ENCODE measurements around the gene MAP1B.

The MAP1B gene

DNA sequence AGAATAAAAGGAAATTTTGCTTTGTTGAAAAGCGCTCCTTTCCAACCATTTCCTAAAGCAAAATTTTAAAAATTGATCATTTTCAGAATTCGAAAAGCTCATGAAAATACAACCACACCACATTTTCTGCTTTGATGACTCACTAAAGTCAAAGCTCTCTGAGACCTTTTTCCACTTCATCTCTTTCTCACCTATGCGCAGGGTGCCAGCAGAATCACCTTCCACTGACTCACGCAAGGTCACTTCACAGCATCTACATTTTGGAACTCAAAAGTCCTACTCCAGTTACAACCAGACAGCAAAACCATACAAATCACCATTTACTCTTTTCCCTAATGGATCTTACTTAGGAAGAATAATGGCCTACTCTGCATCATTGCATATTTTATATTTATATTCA lies 106.2 kb downstream of the MAP1B start:
- Histone ChIP-seq H3K79me2 (ENCODE audit: low read length) (no peaks in the 10 kb centered on the region), H3K27ac (ENCODE audit: low read length) (no peak overlapping the region), H4K20me1 (ENCODE audit: insufficient read depth, low read length) (no peaks in the 10 kb centered on the region), H3K4me1 (ENCODE audit: low read length) (no peaks in the 10 kb centered on the region), H3F3A (ENCODE audit: insufficient read depth, low read length) (no peaks in the 10 kb centered on the region), H3K9me3 (replicated peaks; ENCODE audit: insufficient read depth, low read length) (no peaks in the 10 kb centered on the region), H3K4me3 (ENCODE audit: low read length) (no peak overlapping the region), H3K36me3 (replicated peaks; ENCODE audit: insufficient read depth, low read length) (peaks cover 5% of the 10 kb centered on the region; the same call in 1 of the 2 replicates), H3K9me2 (replicated peaks; ENCODE audit: insufficient read depth, low read length) (no peaks in the 10 kb centered on the region), H3K9ac (ENCODE audit: low read length) (no peak overlapping the region), H3K27me3 (replicated peaks; ENCODE audit: insufficient read depth, low read length) (no peaks in the 10 kb centered on the region), H2AFZ (ENCODE audit: low read length) (no peak overlapping the region), H3K4me2 (ENCODE audit: low read depth, low read length) (no peak overlapping the region)
- TF ChIP-seq EZH2 (optimal IDR thresholded peaks at IDR 0.05; ENCODE audit: low read depth, low read length) = no peak
- TF ChIP-seq, protein P1, sequence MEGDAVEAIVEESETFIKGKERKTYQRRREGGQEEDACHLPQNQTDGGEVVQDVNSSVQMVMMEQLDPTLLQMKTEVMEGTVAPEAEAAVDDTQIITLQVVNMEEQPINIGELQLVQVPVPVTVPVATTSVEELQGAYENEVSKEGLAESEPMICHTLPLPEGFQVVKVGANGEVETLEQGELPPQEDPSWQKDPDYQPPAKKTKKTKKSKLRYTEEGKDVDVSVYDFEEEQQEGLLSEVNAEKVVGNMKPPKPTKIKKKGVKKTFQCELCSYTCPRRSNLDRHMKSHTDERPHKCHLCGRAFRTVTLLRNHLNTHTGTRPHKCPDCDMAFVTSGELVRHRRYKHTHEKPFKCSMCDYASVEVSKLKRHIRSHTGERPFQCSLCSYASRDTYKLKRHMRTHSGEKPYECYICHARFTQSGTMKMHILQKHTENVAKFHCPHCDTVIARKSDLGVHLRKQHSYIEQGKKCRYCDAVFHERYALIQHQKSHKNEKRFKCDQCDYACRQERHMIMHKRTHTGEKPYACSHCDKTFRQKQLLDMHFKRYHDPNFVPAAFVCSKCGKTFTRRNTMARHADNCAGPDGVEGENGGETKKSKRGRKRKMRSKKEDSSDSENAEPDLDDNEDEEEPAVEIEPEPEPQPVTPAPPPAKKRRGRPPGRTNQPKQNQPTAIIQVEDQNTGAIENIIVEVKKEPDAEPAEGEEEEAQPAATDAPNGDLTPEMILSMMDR (IDR thresholded peaks at IDR 0.05; ENCODE audit: low read length) = no peak
- TF ChIP-seq EZH2phosphoT487 (IDR thresholded peaks at IDR 0.05; ENCODE audit: low read length) = no peak
- no peak for DNase-seq

DNA sequence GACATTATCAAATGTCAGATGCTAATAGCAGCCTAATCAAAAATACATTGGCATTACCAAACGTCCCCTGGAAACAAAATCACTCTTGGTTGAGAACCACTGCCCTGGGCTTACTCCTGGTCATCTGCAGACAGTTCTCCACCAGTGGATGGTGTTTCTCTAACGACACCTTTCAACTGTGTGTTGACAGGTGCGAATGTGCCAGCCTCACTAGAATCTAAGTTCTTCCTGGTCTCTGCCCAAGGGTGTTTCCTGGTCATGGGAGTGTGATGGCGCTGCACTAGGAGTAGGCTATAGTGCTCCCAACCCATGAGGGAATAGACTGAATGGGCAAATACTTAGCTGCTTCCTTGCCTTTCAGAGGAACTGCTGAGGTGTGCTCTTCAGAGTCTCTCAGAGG lies 106.9 kb downstream of the MAP1B start:
- no peak for DNase-seq

DNA sequence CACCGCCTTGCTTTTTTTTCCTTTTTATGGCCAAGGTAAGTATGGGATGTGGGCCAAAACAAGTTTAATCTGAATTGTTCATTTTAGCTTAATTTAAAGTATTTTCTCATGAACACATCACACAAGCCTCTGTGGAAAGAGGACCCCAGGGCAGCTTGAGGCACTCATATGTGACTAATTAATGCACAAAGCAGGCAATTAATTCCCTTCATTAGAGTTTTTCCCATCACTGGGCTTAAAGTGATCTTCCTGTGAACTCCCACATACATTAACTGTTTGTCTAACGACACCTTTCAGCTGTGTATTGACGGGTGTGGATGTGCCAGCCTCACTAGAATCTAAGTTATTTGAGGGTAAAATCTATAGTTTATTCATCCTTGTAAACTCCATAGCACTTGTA lies 109.5 kb downstream of the MAP1B start:
- no peak for DNase-seq
- H3K4me3 ChIP-seq (ENCODE audit: low read length) = no peak overlapping the region
- no peaks in the 10 kb centered on the region for H3K79me2 ChIP-seq (ENCODE audit: low read length)
- H3F3A ChIP-seq (ENCODE audit: insufficient read depth, low read length) = 0 out of 2 replicates have a peak, but pooled peaks cover 1% of the 10 kb centered on the region
- no peaks in the 10 kb centered on the region for H3K27me3 ChIP-seq (replicated peaks; ENCODE audit: insufficient read depth, low read length)
- no peak overlapping the region for H3K4me2 ChIP-seq (ENCODE audit: low read depth, low read length)
- no peaks in the 10 kb centered on the region for H3K9me3 ChIP-seq (replicated peaks; ENCODE audit: insufficient read depth, low read length)
- H3K9ac ChIP-seq (ENCODE audit: low read length) = no peak overlapping the region
- no peak for TF ChIP-seq EZH2phosphoT487 (IDR thresholded peaks at IDR 0.05; ENCODE audit: low read length)
- no peak for TF ChIP-seq EZH2 (optimal IDR thresholded peaks at IDR 0.05; ENCODE audit: low read depth, low read length)
- TF ChIP-seq, protein P1 (IDR thresholded peaks at IDR 0.05; ENCODE audit: low read length) = no peak
- no peaks in the 10 kb centered on the region for H4K20me1 ChIP-seq (ENCODE audit: insufficient read depth, low read length)
- no peak overlapping the region for H3K27ac ChIP-seq (ENCODE audit: low read length)
- peaks cover 10% of the 10 kb centered on the region; the same call in 1 of the 2 replicates for H3K36me3 ChIP-seq (replicated peaks; ENCODE audit: insufficient read depth, low read length)
- H3K4me1 ChIP-seq (ENCODE audit: low read length) = peaks cover 6% of the 10 kb centered on the region; the same call in 1 of the 2 replicates
- no peaks in the 10 kb centered on the region for H3K9me2 ChIP-seq (replicated peaks; ENCODE audit: insufficient read depth, low read length)
- no peak overlapping the region for H2AFZ ChIP-seq (ENCODE audit: low read length)

More for the DNA sequence above, 106.9 kb downstream of the MAP1B start:
- Histone ChIP-seq H3K4me1 (ENCODE audit: low read length) (no peaks in the 10 kb centered on the region), H3K27ac (ENCODE audit: low read length) (no peak overlapping the region), H3K27me3 (replicated peaks; ENCODE audit: insufficient read depth, low read length) (no peaks in the 10 kb centered on the region), H2AFZ (ENCODE audit: low read length) (no peak overlapping the region), H3K9ac (ENCODE audit: low read length) (no peak overlapping the region), H4K20me1 (ENCODE audit: insufficient read depth, low read length) (no peaks in the 10 kb centered on the region), H3K4me3 (ENCODE audit: low read length) (no peak overlapping the region), H3K79me2 (ENCODE audit: low read length) (no peaks in the 10 kb centered on the region), H3K9me2 (replicated peaks; ENCODE audit: insufficient read depth, low read length) (no peaks in the 10 kb centered on the region), H3F3A (ENCODE audit: insufficient read depth, low read length) (no peaks in the 10 kb centered on the region), H3K36me3 (replicated peaks; ENCODE audit: insufficient read depth, low read length) (peaks cover 6% of the 10 kb centered on the region; the same call in 1 of the 2 replicates), H3K9me3 (replicated peaks; ENCODE audit: insufficient read depth, low read length) (no peaks in the 10 kb centered on the region), H3K4me2 (ENCODE audit: low read depth, low read length) (no peak overlapping the region)
- TF ChIP-seq EZH2phosphoT487 (IDR thresholded peaks at IDR 0.05; ENCODE audit: low read length) (no peak), EZH2 (optimal IDR thresholded peaks at IDR 0.05; ENCODE audit: low read depth, low read length) (no peak)
- TF ChIP-seq, protein P1 (IDR thresholded peaks at IDR 0.05; ENCODE audit: low read length) = no peak

Data from MM.1S (cell line).